Suppressor macrophage treated with lipopolysaccharide for 4 hours (primary cell): ENCODE measurements around the gene DHRS11.
"Not testable (repeated sequence)": the region's sequence is repeated elsewhere in the genome, so short reads cannot be mapped to it uniquely, and the experiment has no call there.

Experiments
- DNase-seq: peaks from one replicate; pipeline ENCODE4 v3.0.0-alpha.2; 2020

DHRS11 gene

GRCh38 chr17:36594626-36595401 is 3.1 kb downstream of the DHRS11 start:
- DNase-seq: no peak

GRCh38 chr17:36597226-36597625 is 5.5 kb downstream of the DHRS11 start:
- no peak for DNase-seq

DNA sequence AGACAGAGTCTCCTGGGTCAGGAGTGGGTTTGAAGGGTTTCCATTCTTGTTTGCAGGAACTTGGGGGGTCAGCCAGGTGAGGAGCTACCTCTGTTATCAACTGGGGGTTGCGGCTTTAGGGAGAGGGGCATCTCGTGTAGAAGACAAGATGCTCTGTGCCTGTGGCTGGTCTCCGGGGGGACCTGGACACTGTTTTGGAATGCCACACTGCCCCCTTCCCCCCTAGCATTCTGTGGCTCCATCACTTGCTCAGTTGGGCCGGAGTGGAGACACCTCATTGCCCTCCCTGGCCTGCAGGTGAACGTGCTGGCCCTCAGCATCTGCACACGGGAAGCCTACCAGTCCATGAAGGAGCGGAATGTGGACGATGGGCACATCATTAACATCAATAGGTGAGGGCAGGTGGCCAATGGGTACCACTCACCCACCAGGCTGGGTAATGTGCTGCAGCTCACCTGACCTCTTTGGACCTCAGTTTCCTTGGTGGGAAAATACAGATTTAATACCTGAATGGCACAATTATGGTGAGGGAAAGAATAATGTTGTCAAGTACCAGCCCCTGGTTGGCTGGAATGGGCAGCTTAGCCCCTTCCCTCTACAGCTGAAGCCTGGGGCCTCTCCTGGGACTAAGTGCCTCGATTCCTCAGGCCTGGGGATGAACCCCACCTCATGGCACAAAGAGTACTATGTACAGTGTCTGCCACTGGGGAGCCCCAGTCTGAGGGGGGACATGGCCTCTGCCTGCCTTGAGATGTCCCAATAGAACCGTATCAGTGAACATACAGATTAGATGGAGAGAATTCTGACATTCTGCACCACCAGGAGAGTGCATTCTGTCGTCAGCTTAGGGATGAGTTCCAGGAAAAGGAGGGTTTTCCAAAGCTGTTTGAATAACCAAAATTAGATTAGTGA is 6.4 kb downstream of the DHRS11 start:
- DNase-seq: no peak

DNA sequence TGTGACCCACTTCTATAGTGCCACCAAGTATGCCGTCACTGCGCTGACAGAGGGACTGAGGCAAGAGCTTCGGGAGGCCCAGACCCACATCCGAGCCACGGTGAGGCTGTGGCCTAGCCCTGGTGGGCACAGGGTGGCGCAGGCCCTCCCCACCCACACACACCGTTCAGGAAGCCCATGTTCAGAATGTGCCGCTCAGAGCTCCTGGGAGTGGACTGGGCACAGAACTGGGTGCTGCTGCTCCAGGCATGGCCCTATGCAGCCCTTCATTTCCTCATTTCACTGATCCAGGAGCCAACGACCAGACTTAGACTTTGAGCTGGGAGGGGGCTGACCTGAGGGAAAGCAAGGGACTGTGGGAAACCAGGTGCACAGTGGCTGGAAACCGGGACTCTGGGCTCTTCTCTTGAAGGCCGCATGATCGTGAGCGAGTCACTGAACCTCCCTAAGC is 7.3 kb downstream of the DHRS11 start:
- DNase-seq: no peak

GRCh38 chr17:36599546-36600250 is 8.0 kb downstream of the DHRS11 start:
- no peak for DNase-seq

DNA sequence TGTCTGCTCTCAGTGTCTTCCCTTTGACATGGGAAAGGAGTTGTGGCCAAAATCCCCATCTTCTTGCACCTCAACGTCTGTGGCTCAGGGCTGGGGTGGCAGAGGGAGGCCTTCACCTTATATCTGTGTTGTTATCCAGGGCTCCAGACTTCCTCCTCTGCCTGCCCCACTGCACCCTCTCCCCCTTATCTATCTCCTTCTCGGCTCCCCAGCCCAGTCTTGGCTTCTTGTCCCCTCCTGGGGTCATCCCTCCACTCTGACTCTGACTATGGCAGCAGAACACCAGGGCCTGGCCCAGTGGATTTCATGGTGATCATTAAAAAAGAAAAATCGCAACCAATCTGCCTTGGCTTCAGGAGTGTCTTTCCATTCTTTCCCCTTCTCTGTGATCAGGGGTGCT is 8.8 kb downstream of the DHRS11 start:
- no peak for DNase-seq

- no peak for DNase-seq
These were observed 9.2 kb downstream of the DHRS11 start for GRCh38 chr17:36600936-36601302.

GRCh38 chr17:36601303-36602029 is 9.8 kb downstream of the DHRS11 start, which contains the start of gene MRM1:
Gene MRM1, plus strand, starts transcription at chr17:36601583. Its CDS starts 228 bp downstream, at chr17:36601811.
- peak; percentile 96 for DNase-seq

GRCh38 chr17:36602030-36602748 is 10.5 kb downstream of the DHRS11 start:
- DNase-seq: no peak

- DNase-seq: peak; percentile 73
These were observed 11.3 kb downstream of the DHRS11 start for GRCh38 chr17:36602924-36603384.

DNA sequence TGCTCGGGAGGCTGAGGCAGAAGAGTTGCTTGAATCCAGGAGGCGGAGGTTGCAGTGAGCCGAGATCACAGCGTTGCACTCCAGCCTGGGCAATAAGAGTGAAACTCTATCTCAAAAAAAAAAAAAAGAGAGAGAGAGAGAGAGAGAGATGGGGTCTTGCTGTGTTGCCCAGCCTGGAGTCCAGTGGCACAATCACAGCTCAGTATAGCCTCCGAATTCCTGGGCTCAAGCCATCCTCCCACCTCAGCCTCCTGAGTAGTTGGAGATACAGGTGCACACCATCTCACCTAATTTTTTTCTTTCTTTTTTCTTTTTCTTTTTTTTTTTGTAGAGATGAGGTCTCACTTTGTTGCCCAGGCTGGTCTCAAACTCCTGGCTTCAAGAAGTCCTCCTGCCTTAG is 13.3 kb downstream of the DHRS11 start:
- DNase-seq: not testable (repeated sequence)

DNA sequence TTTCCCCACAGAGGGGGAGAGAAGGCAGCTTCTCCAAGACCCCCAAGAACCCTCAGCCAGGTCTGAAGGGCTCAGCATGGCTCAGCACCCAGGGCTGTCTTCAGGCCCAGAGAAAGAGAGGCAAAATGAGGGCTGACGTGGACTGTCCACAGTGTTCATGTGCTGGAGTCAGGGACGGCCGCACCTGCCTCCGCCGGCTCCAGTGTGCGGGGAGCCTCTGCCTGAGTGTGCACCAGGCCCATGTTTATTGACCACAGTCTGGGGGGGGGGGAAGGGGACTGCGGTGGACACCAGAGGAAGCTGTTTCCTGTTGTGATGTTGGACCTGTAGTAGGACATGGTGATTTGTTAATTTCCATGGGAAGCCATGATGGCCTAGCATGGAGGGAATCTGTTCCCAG is 16.6 kb downstream of the DHRS11 start:
- DNase-seq: no peak

- peak; percentile 61 for DNase-seq
These were observed 17.3 kb downstream of the DHRS11 start for GRCh38 chr17:36608794-36609497.

GRCh38 chr17:36609498-36609862 is 17.8 kb downstream of the DHRS11 start:
- DNase-seq: no peak

- DNase-seq: no peak
These were observed 18.8 kb downstream of the DHRS11 start for GRCh38 chr17:36610474-36610873.

DNA sequence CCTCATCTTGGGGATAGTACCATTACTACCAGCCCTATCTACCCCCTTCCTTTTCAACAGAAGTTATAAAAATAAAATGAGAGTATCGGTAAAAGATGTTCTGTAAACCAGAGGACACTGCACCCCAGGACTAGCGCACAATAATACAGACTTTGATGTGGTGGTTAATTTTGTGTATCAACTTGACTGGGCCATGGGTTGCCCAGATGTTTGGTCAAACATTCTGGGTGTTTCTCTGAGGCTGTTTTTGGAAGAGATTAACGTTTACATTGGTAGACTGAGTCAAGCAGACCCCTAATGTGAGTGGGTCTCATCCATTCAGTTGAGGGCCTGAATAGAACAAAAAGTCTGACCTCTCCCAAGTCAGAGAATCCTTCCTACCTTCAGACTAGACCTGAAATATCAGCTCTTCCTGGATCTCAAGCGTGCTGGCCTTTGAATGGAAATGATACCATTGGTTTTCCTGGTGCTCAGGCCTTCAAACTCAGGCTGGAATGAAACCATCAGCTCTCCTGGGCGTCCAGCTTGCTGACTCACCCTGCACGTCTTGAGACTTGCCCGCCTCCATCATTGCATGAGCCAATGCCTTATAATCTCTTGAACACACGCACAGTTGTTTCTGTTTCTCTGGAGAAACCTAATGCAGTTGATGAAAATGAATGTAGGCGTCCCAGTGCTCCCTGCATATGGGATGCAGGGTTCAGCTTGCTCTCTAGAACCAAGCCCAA is 19.8 kb downstream of the DHRS11 start:
- DNase-seq: no peak

DNA sequence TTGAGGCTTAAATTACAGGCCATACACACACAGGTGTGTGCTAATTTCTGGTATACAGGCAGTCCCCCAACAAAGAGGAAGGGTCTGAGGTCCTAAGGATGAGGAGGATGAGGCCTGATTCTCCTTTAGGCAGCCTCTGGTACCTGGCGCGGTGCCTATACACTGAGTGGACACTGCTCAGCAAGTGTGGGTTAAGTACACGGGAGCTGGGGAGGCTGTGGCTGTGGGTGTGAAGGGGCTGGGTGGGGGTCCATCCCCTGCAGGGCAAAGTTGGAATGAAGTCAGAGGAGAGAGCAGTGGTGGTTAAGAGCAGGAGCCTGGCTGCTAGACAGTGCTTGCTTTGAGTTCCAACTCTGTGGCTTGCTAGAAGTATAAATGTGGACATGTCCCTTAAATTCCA is 20.6 kb downstream of the DHRS11 start:
- DNase-seq: no peak

GRCh38 chr17:36613155-36613554 is 21.5 kb downstream of the DHRS11 start:
- DNase-seq: no peak

GRCh38 chr17:36614081-36614480 is 22.4 kb downstream of the DHRS11 start:
- DNase-seq: no peak

DNA sequence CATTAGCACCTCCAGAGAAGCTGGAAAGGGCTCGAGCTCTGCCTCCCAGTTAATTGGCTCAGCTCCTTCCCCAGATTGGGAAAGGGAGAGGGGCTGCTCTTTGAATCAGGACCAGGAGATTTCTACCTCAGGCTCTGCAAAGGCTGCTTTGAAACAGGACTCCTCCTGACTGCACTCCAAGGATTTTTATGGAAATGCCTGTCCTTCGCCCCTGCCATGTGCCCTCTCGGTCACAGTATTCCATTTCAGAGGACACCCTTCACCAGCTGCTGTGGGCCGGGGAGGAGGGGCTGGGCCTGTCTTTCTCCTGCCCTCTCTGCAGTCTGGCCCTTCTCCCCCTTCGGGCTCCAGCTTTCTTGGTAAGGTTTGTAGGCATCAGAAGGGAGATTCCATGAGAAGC is 23.3 kb downstream of the DHRS11 start:
- DNase-seq: no peak
